DND-41 (cell line): Measurements from ENCODE around the gene EPS15.

ENCODE experiments used
- ATAC-seq: fragments of 200-7000 bp; cut with Tn5 transposase; 3 replicates; pipeline ENCODE4 v1.9.1; 2021; ENCODE audit warnings: low read depth; ENCODE audit not compliant: insufficient read depth
- DNase-seq: peaks from one replicate; pipeline ENCODE4 v3.0.0-alpha.2; 2020
- H2AFZ ChIP-seq: 2 replicates; pipeline ENCODE4 v1.6.0; 2012; ENCODE audit warnings: low read depth, low read length
- H3K27ac ChIP-seq: 2 replicates; pipeline ENCODE4 v1.5.1; 2012; ENCODE audit warnings: low read length, inconsistent platforms
- H3K27me3 ChIP-seq: fragments of 200-600 bp; sonication (generic); 2 replicates; pipeline ENCODE4 v1.6.0; 2012; ENCODE audit warnings: low read length, mild to moderate bottlenecking, inconsistent platforms; ENCODE audit not compliant: insufficient read depth, poor library complexity
- H3K36me3 ChIP-seq: 2 replicates; pipeline ENCODE4 v1.5.1; 2012; ENCODE audit warnings: low read length, inconsistent platforms; ENCODE audit not compliant: insufficient read depth
- H3K4me1 ChIP-seq: 2 replicates; pipeline ENCODE4 v1.5.1; 2012; ENCODE audit warnings: mild to moderate bottlenecking, low read length; ENCODE audit not compliant: insufficient read depth
- H3K4me2 ChIP-seq: 2 replicates; pipeline ENCODE4 v1.6.0; 2012; ENCODE audit warnings: mild to moderate bottlenecking, moderate library complexity, low read length, inconsistent platforms; ENCODE audit not compliant: insufficient read depth
- H3K4me3 ChIP-seq, 2 experiments: fragments of 200-600 bp in 1 of 2; shearing (Covaris generic) in 1 of 2; 2 replicates each; pipeline ENCODE4 v1.5.1; 2012 to 2016; ENCODE audit warnings: inconsistent platforms in 2 of 2, low read length in 2 of 2, mild to moderate bottlenecking in 2 of 2, low read depth in 1 of 2, moderate library complexity in 1 of 2
- H3K79me2 ChIP-seq: 2 replicates; pipeline ENCODE4 v1.6.0; 2012; ENCODE audit warnings: low read length, inconsistent platforms; ENCODE audit not compliant: insufficient read depth
- H3K9ac ChIP-seq: 2 replicates; pipeline ENCODE4 v1.6.0; 2012; ENCODE audit warnings: low read depth, mild to moderate bottlenecking, inconsistent platforms, low read length, moderate library complexity
- H3K9me3 ChIP-seq: 2 replicates; pipeline ENCODE4 v1.5.1; 2012; ENCODE audit warnings: low read length, moderate library complexity, mild to moderate bottlenecking, inconsistent platforms; ENCODE audit not compliant: insufficient read depth, severe bottlenecking
- H4K20me1 ChIP-seq: 2 replicates; pipeline ENCODE4 v1.6.0; 2012; ENCODE audit warnings: low read length; ENCODE audit not compliant: insufficient read depth
- EZH2 ChIP-seq: IDR thresholded peaks from 3 replicates; pipeline ENCODE4 v1.6.1; 2012; ENCODE audit warnings: borderline replicate concordance, low read depth, mild to moderate bottlenecking, moderate library complexity, low read length, inconsistent platforms; ENCODE audit not compliant: severe bottlenecking
- TF ChIP-seq, protein P1 (sequence below): IDR thresholded peaks from 2 replicates; pipeline ENCODE4 v1.5.1; 2012; ENCODE audit warnings: borderline replicate concordance, low read length, moderate library complexity, mild to moderate bottlenecking; ENCODE audit not compliant: poor library complexity, severe bottlenecking; ENCODE audit errors: extremely low read depth

EPS15 gene

DNA sequence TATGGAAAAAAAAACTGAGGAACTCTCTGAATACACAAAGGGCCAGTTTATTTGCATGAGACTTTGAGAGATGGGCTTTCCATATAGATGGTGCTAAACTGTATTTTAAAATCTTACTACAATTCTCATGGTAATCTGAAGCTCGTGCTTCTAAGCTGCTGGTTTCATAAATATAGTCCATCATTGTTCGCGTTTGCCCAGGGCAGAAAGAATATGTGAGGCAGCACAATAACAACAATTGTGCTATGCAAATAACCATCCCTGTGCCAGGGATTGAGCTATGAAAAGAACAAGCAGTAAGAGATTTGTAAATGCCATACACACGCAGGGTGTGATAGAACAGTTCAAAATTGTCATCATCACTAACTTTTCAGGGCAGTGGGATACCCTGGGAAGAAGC is 4.9 kb upstream of the EPS15 start:
- H3K36me3 ChIP-seq, result no peaks in the 10 kb centered on the region
- no peak overlapping the region for H3K4me2 ChIP-seq
- H3K27me3 ChIP-seq, result peaks cover 3% of the 10 kb centered on the region
- H3K4me3 ChIP-seq, result no peak overlapping the region
- H3K4me1 ChIP-seq, result peaks cover 4% of the 10 kb centered on the region; the same call in 1 of the 2 replicates
- no peak overlapping the region for H3K9ac ChIP-seq
- ATAC-seq (no peak), DNase-seq (no peak)
- TF ChIP-seq EZH2, result no peak
- no peak overlapping the region for H3K27ac ChIP-seq
- H4K20me1 ChIP-seq, result no peaks in the 10 kb centered on the region
- H2AFZ ChIP-seq, result no peak overlapping the region
- no peaks in the 10 kb centered on the region for H3K79me2 ChIP-seq
- H3K9me3 ChIP-seq, result no peaks in the 10 kb centered on the region

- Histone ChIP-seq H3K9ac (no peak overlapping the region), H3K36me3 (no peaks in the 10 kb centered on the region), H3K27ac (no peak overlapping the region), H3K79me2 (peaks cover 26% of the 10 kb centered on the region), H3K4me2 (no peak overlapping the region), H3K27me3 (peaks cover 3% of the 10 kb centered on the region), H3K4me1 (peaks cover 23% of the 10 kb centered on the region), H2AFZ (no peak overlapping the region), H3K4me3 (no peak overlapping the region), H3K9me3 (no peaks in the 10 kb centered on the region), H4K20me1 (no peaks in the 10 kb centered on the region)
- TF ChIP-seq, protein P1, sequence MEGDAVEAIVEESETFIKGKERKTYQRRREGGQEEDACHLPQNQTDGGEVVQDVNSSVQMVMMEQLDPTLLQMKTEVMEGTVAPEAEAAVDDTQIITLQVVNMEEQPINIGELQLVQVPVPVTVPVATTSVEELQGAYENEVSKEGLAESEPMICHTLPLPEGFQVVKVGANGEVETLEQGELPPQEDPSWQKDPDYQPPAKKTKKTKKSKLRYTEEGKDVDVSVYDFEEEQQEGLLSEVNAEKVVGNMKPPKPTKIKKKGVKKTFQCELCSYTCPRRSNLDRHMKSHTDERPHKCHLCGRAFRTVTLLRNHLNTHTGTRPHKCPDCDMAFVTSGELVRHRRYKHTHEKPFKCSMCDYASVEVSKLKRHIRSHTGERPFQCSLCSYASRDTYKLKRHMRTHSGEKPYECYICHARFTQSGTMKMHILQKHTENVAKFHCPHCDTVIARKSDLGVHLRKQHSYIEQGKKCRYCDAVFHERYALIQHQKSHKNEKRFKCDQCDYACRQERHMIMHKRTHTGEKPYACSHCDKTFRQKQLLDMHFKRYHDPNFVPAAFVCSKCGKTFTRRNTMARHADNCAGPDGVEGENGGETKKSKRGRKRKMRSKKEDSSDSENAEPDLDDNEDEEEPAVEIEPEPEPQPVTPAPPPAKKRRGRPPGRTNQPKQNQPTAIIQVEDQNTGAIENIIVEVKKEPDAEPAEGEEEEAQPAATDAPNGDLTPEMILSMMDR, result no peak
- no peak for TF ChIP-seq EZH2
- DNase-seq (no peak), ATAC-seq (no peak)
Observed at GRCh38 chr1:51520700-51521248, 1.7 kb upstream of the EPS15 start.

DNA sequence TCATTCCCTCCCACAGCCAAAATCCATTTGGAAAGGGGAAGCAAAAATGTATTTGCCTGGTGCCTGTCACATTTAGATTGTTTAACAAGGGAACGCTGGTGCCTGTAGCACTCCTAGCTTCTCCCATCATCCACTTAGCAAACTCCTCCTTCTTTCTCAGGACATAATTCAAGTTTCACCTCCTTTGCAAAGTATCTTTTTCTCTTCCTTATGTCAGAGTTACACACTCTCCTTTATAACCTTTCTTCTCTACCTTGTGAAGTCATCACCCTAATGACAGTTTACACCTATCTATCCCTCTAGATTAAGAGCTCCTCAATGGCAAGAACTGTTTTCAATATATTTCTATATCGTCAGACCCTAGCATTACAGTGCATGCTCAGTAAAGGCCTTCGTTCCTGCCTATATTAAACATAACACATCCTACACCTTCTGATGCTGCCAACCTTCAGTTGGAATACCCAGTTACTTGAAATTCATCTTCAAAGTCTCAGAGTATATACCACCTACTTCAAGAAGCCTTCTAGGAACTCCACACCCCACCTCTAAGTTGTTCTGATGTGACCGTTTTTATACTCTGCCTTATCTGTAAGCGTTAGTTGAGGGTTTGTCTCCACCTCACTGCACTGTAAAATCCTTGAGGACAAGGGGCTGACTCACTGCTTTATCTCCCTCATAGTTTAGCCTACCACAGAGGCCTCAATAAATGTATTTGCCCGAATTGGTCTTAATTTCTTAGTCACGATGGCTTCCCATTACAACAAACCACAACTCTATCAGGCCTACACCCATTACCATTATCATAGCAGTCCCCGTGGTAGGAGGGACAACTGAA is 1.0 kb upstream of the EPS15 start:
- Histone ChIP-seq H3K36me3 (no peaks in the 10 kb centered on the region), H4K20me1 (no peaks in the 10 kb centered on the region; the same call in 1 of the 2 replicates), H3K4me1 (peaks cover 30% of the 10 kb centered on the region), H3K9me3 (no peaks in the 10 kb centered on the region), H3K4me2 (peak overlapping the region; percentile 56; the same call in 1 of the 2 replicates), H3K27me3 (peaks cover 3% of the 10 kb centered on the region), H3K4me3 (no peak overlapping the region), H3K79me2 (peaks cover 33% of the 10 kb centered on the region), H2AFZ (no peak overlapping the region), H3K27ac (no peak overlapping the region), H3K9ac (no peak overlapping the region)
- no peak for DNase-seq
- no peak for ATAC-seq
- no peak for TF ChIP-seq EZH2
- TF ChIP-seq, protein P1, result no peak

DNA sequence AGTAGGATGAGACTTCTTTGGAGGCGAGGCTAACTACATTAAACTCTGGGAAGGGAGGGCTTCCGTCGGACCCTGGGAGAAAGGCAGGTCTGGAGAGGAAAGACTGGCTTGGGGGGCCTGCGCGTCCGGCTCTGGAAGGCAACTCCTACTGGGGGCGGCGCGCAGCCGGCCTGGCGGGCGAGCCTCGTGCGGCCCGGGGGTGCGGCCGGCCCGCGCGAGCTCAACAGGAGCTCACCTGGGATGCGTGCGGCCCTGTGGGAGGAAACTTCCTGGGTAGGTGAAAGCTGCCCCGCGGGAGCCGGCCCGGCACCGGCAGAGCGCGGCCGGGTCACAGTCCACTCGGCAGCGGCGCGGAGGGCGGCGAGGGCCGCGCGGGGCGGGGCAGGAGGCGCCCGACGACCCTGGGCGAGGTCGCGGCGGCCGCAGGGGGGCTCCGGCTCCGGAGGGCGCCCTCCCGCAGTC is 449 bp downstream of the EPS15 start:
- H3K36me3 ChIP-seq, result no peaks in the 10 kb centered on the region
- H3K9me3 ChIP-seq, result no peaks in the 10 kb centered on the region
- peaks cover 35% of the 10 kb centered on the region for H3K4me1 ChIP-seq
- peaks cover 3% of the 10 kb centered on the region for H3K27me3 ChIP-seq
- peak overlapping the region; percentile 98 for H3K4me2 ChIP-seq
- peak overlapping the region; percentile 79 for H3K9ac ChIP-seq
- TF ChIP-seq, protein P1, result no peak
- TF ChIP-seq EZH2, result no peak
- H3K27ac ChIP-seq, result peak overlapping the region; percentile 63
- no peaks in the 10 kb centered on the region; the same call in 1 of the 2 replicates for H4K20me1 ChIP-seq
- peak overlapping the region; percentile 74 to 82; a peak in 3 of 4 replicates for H3K4me3 ChIP-seq
- peak; percentile 35 for DNase-seq
- H2AFZ ChIP-seq, result peak overlapping the region; percentile 97
- peak; percentile 58 for ATAC-seq
- H3K79me2 ChIP-seq, result peaks cover 48% of the 10 kb centered on the region
